Activated T-cell treated with anti-CD3 and anti-CD28 coated beads, Interleukin-2, amount 50 U/mL, for 4 hours (primary cell): ENCODE measurements around the gene SRGAP1. TPM values are rescaled to one million over a fixed set of nuclear protein-coding genes. Genes with fewer than 3 reads are reported as not detected.
"Not testable (repeated sequence)": the region's sequence is repeated elsewhere in the genome, so short reads cannot be mapped to it uniquely, and the experiment has no call there.

Source experiments
- ATAC-seq, 2 donors: fragments of 200-7000 bp; cut with Tn5 transposase; one replicate each; pipeline ENCODE4 v1.10.0; 2021
- DNase-seq: peaks from one replicate; pipeline ENCODE4 v3.0.0-alpha.2; 2020
- H3K27me3 Mint-ChIP-seq: one replicate; pipeline ENCODE4 v1.8.0; 2021; ENCODE audit warnings: low read depth, mixed read lengths
- H3K36me3 Mint-ChIP-seq: one replicate; pipeline ENCODE4 v1.8.0; 2022; ENCODE audit warnings: mixed read lengths; ENCODE audit not compliant: insufficient read depth
- H3K4me1 Mint-ChIP-seq: one replicate; pipeline ENCODE4 v1.8.0; 2021; ENCODE audit warnings: low read depth, mixed read lengths
- H3K4me3 Mint-ChIP-seq: one replicate; pipeline ENCODE4 v1.8.0; 2021; ENCODE audit warnings: mild to moderate bottlenecking, moderate library complexity, mixed read lengths
- H3K9me3 Mint-ChIP-seq: one replicate; pipeline ENCODE4 v1.8.0; 2021; ENCODE audit warnings: mixed read lengths
- total RNA-seq, 3 donors: library from RNA; stranded (reverse); gene quantifications; one replicate each; pipeline ENCODE4 v1.2.1, GENCODE V29; 2021

Gene SRGAP1
- total RNA-seq, 3 donors from 2014 or later: 0.27 to 0.74 (median 0.33) TPM

- H3K9me3 Mint-ChIP-seq, H3K27me3 Mint-ChIP-seq, H3K36me3 Mint-ChIP-seq, DNase-seq, ATAC-seq, H3K4me1 Mint-ChIP-seq, H3K4me3 Mint-ChIP-seq: not testable (repeated sequence)
These were observed 189.6 kb downstream of the SRGAP1 start for GRCh38 chr12:64034056-64034455.

GRCh38 chr12:64034901-64035576 lies 190.5 kb downstream of the SRGAP1 start:
- H3K4me1 Mint-ChIP-seq: no peaks in the 10 kb centered on the region
- H3K4me3 Mint-ChIP-seq: no peak overlapping the region
- no peaks in the 10 kb centered on the region for H3K36me3 Mint-ChIP-seq
- H3K27me3 Mint-ChIP-seq: no peaks in the 10 kb centered on the region
- no peaks in the 10 kb centered on the region for H3K9me3 Mint-ChIP-seq
- DNase-seq: no peak
- no peak for ATAC-seq

GRCh38 chr12:64036414-64036813 lies 191.9 kb downstream of the SRGAP1 start:
- H3K4me1 Mint-ChIP-seq: no peaks in the 10 kb centered on the region
- ATAC-seq (no peak), DNase-seq (no peak)
- H3K4me3 Mint-ChIP-seq: no peak overlapping the region
- H3K9me3 Mint-ChIP-seq: no peaks in the 10 kb centered on the region
- H3K36me3 Mint-ChIP-seq: no peaks in the 10 kb centered on the region
- no peaks in the 10 kb centered on the region for H3K27me3 Mint-ChIP-seq

- H3K4me3 Mint-ChIP-seq: no peak overlapping the region
- no peaks in the 10 kb centered on the region for H3K27me3 Mint-ChIP-seq
- no peaks in the 10 kb centered on the region for H3K36me3 Mint-ChIP-seq
These were observed 194.9 kb downstream of the SRGAP1 start for GRCh38 chr12:64039281-64039871.

GRCh38 chr12:64042911-64043310 lies 198.4 kb downstream of the SRGAP1 start:
- Mint-ChIP-seq H3K4me3 (no peak overlapping the region), H3K4me1 (no peaks in the 10 kb centered on the region), H3K9me3 (no peaks in the 10 kb centered on the region), H3K27me3 (no peaks in the 10 kb centered on the region), H3K36me3 (no peaks in the 10 kb centered on the region)
- DNase-seq: no peak
- ATAC-seq: no peak

More at GRCh38 chr12:64039281-64039871, 194.9 kb downstream of the SRGAP1 start:
- Mint-ChIP-seq H3K9me3 (no peaks in the 10 kb centered on the region), H3K4me1 (no peaks in the 10 kb centered on the region)
- ATAC-seq (no peak), DNase-seq (no peak)

- Mint-ChIP-seq H3K36me3 (no peaks in the 10 kb centered on the region), H3K4me3 (no peak overlapping the region), H3K27me3 (no peaks in the 10 kb centered on the region), H3K4me1 (no peaks in the 10 kb centered on the region), H3K9me3 (no peaks in the 10 kb centered on the region)
- no peak for ATAC-seq
- no peak for DNase-seq
These were observed 199.7 kb downstream of the SRGAP1 start for GRCh38 chr12:64044191-64044590.

- Mint-ChIP-seq H3K36me3 (no peaks in the 10 kb centered on the region), H3K9me3 (no peaks in the 10 kb centered on the region), H3K4me1 (no peaks in the 10 kb centered on the region), H3K27me3 (peaks cover 10% of the 10 kb centered on the region), H3K4me3 (no peak overlapping the region)
- DNase-seq (no peak), ATAC-seq (no peak)
These were observed 206.6 kb downstream of the SRGAP1 start for GRCh38 chr12:64051057-64051456.

- H3K27me3 Mint-ChIP-seq: peaks cover 10% of the 10 kb centered on the region
- H3K9me3 Mint-ChIP-seq: no peaks in the 10 kb centered on the region
These were observed 208.6 kb downstream of the SRGAP1 start for GRCh38 chr12:64053117-64053516.

GRCh38 chr12:64054079-64054520 lies 209.6 kb downstream of the SRGAP1 start:
- no peaks in the 10 kb centered on the region for H3K4me1 Mint-ChIP-seq
- no peak overlapping the region for H3K4me3 Mint-ChIP-seq
- H3K9me3 Mint-ChIP-seq: no peaks in the 10 kb centered on the region
- H3K36me3 Mint-ChIP-seq: no peaks in the 10 kb centered on the region
- ATAC-seq: no peak
- H3K27me3 Mint-ChIP-seq: peaks cover 10% of the 10 kb centered on the region
- no peak for DNase-seq

More at GRCh38 chr12:64053117-64053516, 208.6 kb downstream of the SRGAP1 start:
- ATAC-seq: no peak
- Mint-ChIP-seq H3K4me3 (no peak overlapping the region), H3K4me1 (no peaks in the 10 kb centered on the region), H3K36me3 (no peaks in the 10 kb centered on the region)
- no peak for DNase-seq

GRCh38 chr12:64056741-64057140 lies 212.2 kb downstream of the SRGAP1 start:
- peaks cover 8% of the 10 kb centered on the region for H3K27me3 Mint-ChIP-seq
- no peak for DNase-seq
- no peak for ATAC-seq

GRCh38 chr12:64057706-64058105 lies 213.2 kb downstream of the SRGAP1 start:
- DNase-seq (no peak), ATAC-seq (no peak)
- no peaks in the 10 kb centered on the region for H3K4me1 Mint-ChIP-seq
- no peaks in the 10 kb centered on the region for H3K36me3 Mint-ChIP-seq
- H3K27me3 Mint-ChIP-seq: peaks cover 3% of the 10 kb centered on the region
- H3K9me3 Mint-ChIP-seq: no peaks in the 10 kb centered on the region
- H3K4me3 Mint-ChIP-seq: no peak overlapping the region

More at GRCh38 chr12:64056741-64057140, 212.2 kb downstream of the SRGAP1 start:
- H3K4me1 Mint-ChIP-seq: no peaks in the 10 kb centered on the region
- H3K36me3 Mint-ChIP-seq: no peaks in the 10 kb centered on the region
- H3K9me3 Mint-ChIP-seq: no peaks in the 10 kb centered on the region
- H3K4me3 Mint-ChIP-seq: no peak overlapping the region

GRCh38 chr12:64058541-64059265 lies 214.2 kb downstream of the SRGAP1 start:
- no peaks in the 10 kb centered on the region for H3K4me1 Mint-ChIP-seq
- DNase-seq: no peak
- no peak overlapping the region for H3K4me3 Mint-ChIP-seq
- no peaks in the 10 kb centered on the region for H3K36me3 Mint-ChIP-seq
- no peaks in the 10 kb centered on the region for H3K27me3 Mint-ChIP-seq
- no peaks in the 10 kb centered on the region for H3K9me3 Mint-ChIP-seq
- ATAC-seq: no peak

- no peak for DNase-seq
- no peak for ATAC-seq
- Mint-ChIP-seq H3K9me3 (no peaks in the 10 kb centered on the region), H3K27me3 (no peaks in the 10 kb centered on the region), H3K4me3 (no peak overlapping the region), H3K36me3 (no peaks in the 10 kb centered on the region), H3K4me1 (no peaks in the 10 kb centered on the region)
These were observed 215.2 kb downstream of the SRGAP1 start for GRCh38 chr12:64059685-64060084.

GRCh38 chr12:64061868-64062375 lies 217.4 kb downstream of the SRGAP1 start:
- no peaks in the 10 kb centered on the region for H3K9me3 Mint-ChIP-seq
- DNase-seq (no peak), ATAC-seq (no peak)
- H3K4me1 Mint-ChIP-seq: no peaks in the 10 kb centered on the region
- no peak overlapping the region for H3K4me3 Mint-ChIP-seq
- no peaks in the 10 kb centered on the region for H3K36me3 Mint-ChIP-seq
- no peaks in the 10 kb centered on the region for H3K27me3 Mint-ChIP-seq
